K562 (cell line): Measurements from ENCODE around the gene ATRAID. TPM values are rescaled to one million over a fixed set of nuclear protein-coding genes. Genes with fewer than 3 reads are reported as not detected.

Experiments used
- ATF7 ChIP-seq: fragments of 450-650 bp; IDR thresholded peaks from 2 replicates; pipeline ENCODE4 v1.7.1; 2014; ENCODE audit warnings: mild to moderate bottlenecking, moderate library complexity
- CEBPG ChIP-seq, 3 experiments: fragments of 200-800 bp in 1 of 3; sonication (Bioruptor generic) in 1 of 3; sonication (generic) in 1 of 3; formaldehyde crosslinking in 1 of 3; IDR thresholded peaks in 2 of 3; conservative IDR thresholded peaks in 1 of 3; 2 replicates each; pipeline versions ENCODE4 v1.6.1 to v1.8.0; 2016 to 2022; ENCODE audit warnings: missing compliant biosample characterization in 2 of 3, missing genetic modification characterization in 2 of 3, mild to moderate bottlenecking in 1 of 3, missing genetic modification reagents in 1 of 3
- COPS2 ChIP-seq: fragments of 450-650 bp; conservative IDR thresholded peaks from 2 replicates; pipeline ENCODE4 v1.6.1; 2016; ENCODE audit warnings: mild to moderate bottlenecking, moderate library complexity
- DIDO1 ChIP-seq: fragments of 450-650 bp; IDR thresholded peaks from 2 replicates; pipeline ENCODE4 v1.6.1; 2016; ENCODE audit warnings: low read depth, missing biosample characterization, missing genetic modification characterization
- ESRRA ChIP-seq: fragments of 450-650 bp; IDR thresholded peaks from 2 replicates; pipeline ENCODE4 v1.6.1; 2014; ENCODE audit warnings: low read depth, mild to moderate bottlenecking, moderate library complexity, borderline replicate concordance
- FOXJ2 ChIP-seq: fragments of 200-800 bp; sonication (Bioruptor generic); IDR thresholded peaks from 2 replicates; pipeline ENCODE4 v1.6.1; 2016; ENCODE audit warnings: missing genetic modification characterization, missing compliant biosample characterization
- HCFC1 ChIP-seq: IDR thresholded peaks from 2 replicates; pipeline ENCODE4 v1.6.1; 2012; ENCODE audit warnings: low read depth, low read length, improper control_type of control experiment
- HNRNPL ChIP-seq: fragments of 200-400 bp; formaldehyde crosslinking; IDR thresholded peaks from 2 replicates; pipeline ENCODE4 v1.6.1; 2017; ENCODE audit warnings: low read depth, mild to moderate bottlenecking, low read length
- MTA2 ChIP-seq: fragments of 450-650 bp; IDR thresholded peaks from 2 replicates; pipeline ENCODE4 v1.6.1; 2016; ENCODE audit warnings: low read depth
- MYNN ChIP-seq, 2 experiments: sonication (generic); formaldehyde crosslinking in 1 of 2; IDR thresholded peaks; 2 replicates each; pipeline versions ENCODE4 v1.5.0 to v1.6.1; 2016 to 2020; ENCODE audit warnings: antibody characterized with exemption in 1 of 2, missing genetic modification reagents in 1 of 2
- NR3C1 ChIP-seq: sonication (generic); formaldehyde crosslinking; IDR thresholded peaks from 2 replicates; pipeline ENCODE4 v1.8.1; 2022; ENCODE audit warnings: missing genetic modification reagents
- RNF2 ChIP-seq: sonication (generic); IDR thresholded peaks from 2 replicates; pipeline ENCODE4 v1.6.1; 2016
- SIRT6 ChIP-seq: IDR thresholded peaks from one replicate; pipeline ENCODE4 v1.6.1; 2012; ENCODE audit warnings: low read depth, mild to moderate bottlenecking, control low read depth, inconsistent platforms, low read length, moderate library complexity
- UBTF ChIP-seq, 2 experiments: IDR thresholded peaks; 2 replicates each; pipeline ENCODE4 v1.6.1; 2012; ENCODE audit warnings: improper control_type of control experiment in 2 of 2, low read depth in 2 of 2, low read length in 2 of 2, borderline replicate concordance in 1 of 2
- ZBTB49 ChIP-seq: sonication (generic); formaldehyde crosslinking; IDR thresholded peaks from 2 replicates; pipeline ENCODE4 v1.8.0; 2022; ENCODE audit warnings: missing genetic modification reagents, mild to moderate bottlenecking, borderline replicate concordance
- ZKSCAN8 ChIP-seq: fragments of 200-800 bp; sonication (Bioruptor generic); IDR thresholded peaks from 2 replicates; pipeline ENCODE4 v1.6.1; 2016; ENCODE audit warnings: missing genetic modification characterization, missing compliant biosample characterization
- ZNF384 ChIP-seq: IDR thresholded peaks from 2 replicates; pipeline ENCODE4 v1.6.1; 2012; ENCODE audit warnings: low read depth, low read length, improper control_type of control experiment
- ZNF436 ChIP-seq: fragments of 250-450, 450-650 bp; sonication (Bioruptor Pico); formaldehyde crosslinking; IDR thresholded peaks from 2 replicates; pipeline ENCODE4 v1.7.0; 2020; ENCODE audit warnings: mild to moderate bottlenecking
- polyA plus RNA-seq, 8 experiments: library from polyadenylated mRNA; depleted of rRNA in 4 of 8; stranded (reverse) in 5 of 8; unstranded in 3 of 8; fragments of >200 nt; fragmentation: Nextera tagmentation in 2 of 8; fragmentation: Illumina TruSeq in 1 of 8; extraction: Ambion mirVana in 2 of 8; extraction: Trizol in 1 of 8; gene quantifications; 2 replicates each; pipeline versions ENCODE4 v1.2.1 to v1.2.3, GENCODE V29; 2011 to 2014; ENCODE audit warnings: inconsistent platforms in 1 of 8, missing spikeins in 1 of 8
- total RNA-seq, 7 experiments: library from RNA; depleted of rRNA in 6 of 7; stranded (reverse); fragments of >200 nt in 6 of 7; fragmentation: Illumina TruSeq in 2 of 7; extraction: Trizol in 2 of 7; gene quantifications; 2 replicates each; pipeline versions ENCODE4 v1.2.1 to v1.2.3, GENCODE V29; 2011 to 2021; ENCODE audit warnings: low replicate concordance in 1 of 7
- TF ChIP-seq, protein P1 (sequence below): fragments of 250-450 bp; sonication (Bioruptor Pico); IDR thresholded peaks from 2 replicates; pipeline ENCODE4 v1.4.0; 2020; ENCODE audit warnings: mild to moderate bottlenecking
- TF ChIP-seq, protein P2 (sequence below): fragments of 250-450 bp; sonication (Bioruptor Pico); IDR thresholded peaks from 2 replicates; pipeline ENCODE4 v1.8.0; 2022; ENCODE audit warnings: inconsistent platforms

ATRAID gene
- total and polyA plus RNA-seq, 9 of the 15 experiments (the other 6 are each of a cell fraction or from before 2014, with no cell fraction given), result 70.2 to 187 (median 108) TPM

DNA sequence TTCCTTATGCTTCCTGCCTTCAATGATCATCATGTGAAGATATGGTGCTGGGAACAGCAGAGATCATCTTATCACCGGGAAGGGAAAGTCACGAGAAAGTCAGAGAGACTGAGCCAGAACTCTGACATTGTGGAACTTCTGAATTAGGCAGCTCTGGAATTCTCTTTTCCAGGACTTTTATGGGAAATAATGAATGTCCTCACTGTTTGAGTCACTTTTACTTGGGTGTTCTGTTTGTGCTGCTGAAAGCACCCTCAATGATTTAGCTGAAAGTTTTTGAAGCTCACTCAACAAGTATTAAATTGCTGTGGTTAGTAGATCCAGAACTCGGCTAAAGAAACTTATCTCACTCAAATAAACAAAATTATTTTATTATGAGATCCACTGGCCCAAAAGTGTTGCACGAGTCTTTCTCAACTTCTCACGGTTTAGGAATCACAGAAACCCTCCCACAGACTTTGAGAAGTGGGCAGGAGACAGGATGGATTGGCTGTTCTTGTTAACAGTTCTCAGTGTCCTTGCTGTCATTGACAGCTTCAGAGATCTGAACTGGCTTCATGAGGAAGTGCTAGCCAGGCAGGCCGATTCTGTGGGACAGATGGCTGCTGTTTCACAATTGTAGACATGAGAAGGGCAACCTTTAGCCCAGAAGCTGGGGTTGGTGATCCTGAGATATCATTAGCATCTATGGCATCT, 26.4 kb upstream of the ATRAID start (continued):
- TF ChIP-seq, protein P1, sequence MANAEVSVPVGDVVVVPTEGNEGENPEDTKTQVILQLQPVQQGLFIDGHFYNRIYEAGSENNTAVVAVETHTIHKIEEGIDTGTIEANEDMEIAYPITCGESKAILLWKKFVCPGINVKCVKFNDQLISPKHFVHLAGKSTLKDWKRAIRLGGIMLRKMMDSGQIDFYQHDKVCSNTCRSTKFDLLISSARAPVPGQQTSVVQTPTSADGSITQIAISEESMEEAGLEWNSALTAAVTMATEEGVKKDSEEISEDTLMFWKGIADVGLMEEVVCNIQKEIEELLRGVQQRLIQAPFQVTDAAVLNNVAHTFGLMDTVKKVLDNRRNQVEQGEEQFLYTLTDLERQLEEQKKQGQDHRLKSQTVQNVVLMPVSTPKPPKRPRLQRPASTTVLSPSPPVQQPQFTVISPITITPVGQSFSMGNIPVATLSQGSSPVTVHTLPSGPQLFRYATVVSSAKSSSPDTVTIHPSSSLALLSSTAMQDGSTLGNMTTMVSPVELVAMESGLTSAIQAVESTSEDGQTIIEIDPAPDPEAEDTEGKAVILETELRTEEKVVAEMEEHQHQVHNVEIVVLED (CRISPR knock-in tag), result no peak
- TF ChIP-seq HCFC1 (no peak), COPS2 (no peak), ZNF436 (CRISPR knock-in tag) (no peak), RNF2 (no peak), MYNN (IDR thresholded peaks at IDR 0.05) (no peak), MYNN (CRISPR knock-in tag; IDR thresholded peaks at IDR 0.05) (no peak), HNRNPL (no peak), ZNF384 (no peak), ATF7 (no peak), ESRRA (0 out of 2 replicates have a peak, but pooled peaks have one; percentile 18), ZBTB49 (no peak), SIRT6 (no peak), CEBPG (CRISPR knock-in tag; IDR thresholded peaks at IDR 0.05) (no peak), CEBPG (tag; conservative IDR thresholded peaks at IDR 0.05 in 1 of 2, IDR thresholded peaks at IDR 0.05 in 1 of 2) (peak in 1 of 2 experiments; percentile 48; a peak in 2 of 4 replicates), FOXJ2 (tag) (0 out of 2 replicates have a peak, but pooled peaks have one; percentile 47), MTA2 (no peak), ZKSCAN8 (no peak), DIDO1 (tag) (no peak), UBTF (IDR thresholded peaks at IDR 0.05; ENCODE audit: borderline replicate concordance in 1 of 2, low read depth in 2 of 2, low read length in 2 of 2) (no peak), NR3C1 (CRISPR knock-in tag) (no peak)
- TF ChIP-seq, protein P2, sequence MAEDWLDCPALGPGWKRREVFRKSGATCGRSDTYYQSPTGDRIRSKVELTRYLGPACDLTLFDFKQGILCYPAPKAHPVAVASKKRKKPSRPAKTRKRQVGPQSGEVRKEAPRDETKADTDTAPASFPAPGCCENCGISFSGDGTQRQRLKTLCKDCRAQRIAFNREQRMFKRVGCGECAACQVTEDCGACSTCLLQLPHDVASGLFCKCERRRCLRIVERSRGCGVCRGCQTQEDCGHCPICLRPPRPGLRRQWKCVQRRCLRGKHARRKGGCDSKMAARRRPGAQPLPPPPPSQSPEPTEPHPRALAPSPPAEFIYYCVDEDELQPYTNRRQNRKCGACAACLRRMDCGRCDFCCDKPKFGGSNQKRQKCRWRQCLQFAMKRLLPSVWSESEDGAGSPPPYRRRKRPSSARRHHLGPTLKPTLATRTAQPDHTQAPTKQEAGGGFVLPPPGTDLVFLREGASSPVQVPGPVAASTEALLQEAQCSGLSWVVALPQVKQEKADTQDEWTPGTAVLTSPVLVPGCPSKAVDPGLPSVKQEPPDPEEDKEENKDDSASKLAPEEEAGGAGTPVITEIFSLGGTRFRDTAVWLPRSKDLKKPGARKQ (CRISPR knock-in tag), result no peak
